ENCODE results near the gene CRMP1.

GRCh38 chr4:5858020-5858769, 34.7 kb downstream of the CRMP1 start:
- TF ChIP-seq EP300 (IDR thresholded peaks at IDR 0.05): no peak
- no peak for TF ChIP-seq POLR2AphosphoS5 (IDR thresholded peaks at IDR 0.05)
- TF ChIP-seq CTCF (IDR thresholded peaks at IDR 0.05): no peak

Data from gastroesophageal sphincter (tissue), 3 donors.